Measurements from ENCODE around the gene HES1. TPM values are rescaled to one million over a fixed set of nuclear protein-coding genes. Genes with fewer than 3 reads are reported as not detected.

The HES1 gene
- total and polyA plus RNA-seq, 9 of the 15 experiments (the other 6 are each of a cell fraction or from before 2014, with no cell fraction given) = 3.4 to 37.0 (median 19.3) TPM

DNA sequence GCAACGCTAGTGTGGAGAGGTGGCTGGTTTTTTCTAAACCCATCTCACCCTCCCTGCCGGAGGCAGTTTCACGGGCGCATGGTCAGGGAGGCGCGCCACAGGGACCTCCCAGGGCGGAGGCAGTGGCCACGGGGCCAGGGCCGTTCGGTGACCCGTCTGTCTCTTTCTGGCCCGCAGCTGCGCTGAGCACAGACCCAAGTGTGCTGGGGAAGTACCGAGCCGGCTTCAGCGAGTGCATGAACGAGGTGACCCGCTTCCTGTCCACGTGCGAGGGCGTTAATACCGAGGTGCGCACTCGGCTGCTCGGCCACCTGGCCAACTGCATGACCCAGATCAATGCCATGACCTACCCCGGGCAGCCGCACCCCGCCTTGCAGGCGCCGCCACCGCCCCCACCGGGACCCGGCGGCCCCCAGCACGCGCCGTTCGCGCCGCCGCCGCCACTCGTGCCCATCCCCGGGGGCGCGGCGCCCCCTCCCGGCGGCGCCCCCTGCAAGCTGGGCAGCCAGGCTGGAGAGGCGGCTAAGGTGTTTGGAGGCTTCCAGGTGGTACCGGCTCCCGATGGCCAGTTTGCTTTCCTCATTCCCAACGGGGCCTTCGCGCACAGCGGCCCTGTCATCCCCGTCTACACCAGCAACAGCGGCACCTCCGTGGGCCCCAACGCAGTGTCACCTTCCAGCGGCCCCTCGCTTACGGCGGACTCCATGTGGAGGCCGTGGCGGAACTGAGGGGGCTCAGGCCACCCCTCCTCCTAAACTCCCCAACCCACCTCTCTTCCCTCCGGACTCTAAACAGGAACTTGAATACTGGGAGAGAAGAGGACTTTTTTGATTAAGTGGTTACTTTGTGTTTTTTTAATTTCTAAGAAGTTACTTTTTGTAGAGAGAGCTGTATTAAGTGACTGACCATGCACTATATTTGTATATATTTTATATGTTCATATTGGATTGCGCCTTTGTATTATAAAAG is 1.8 kb downstream of the HES1 start (continued):
- TF ChIP-seq HDAC3 (IDR thresholded peaks at IDR 0.05; ENCODE audit: borderline replicate concordance, partially characterized antibody) = no peak
- TF ChIP-seq YBX1 (IDR thresholded peaks at IDR 0.05) = no peak
- TF ChIP-seq L3MBTL2 (IDR thresholded peaks at IDR 0.05) = peak; percentile 80
- TF ChIP-seq ZFX (CRISPR knock-in tag; IDR thresholded peaks at IDR 0.05) = peak; percentile 62
- peak; percentile 47; the same call in 1 of the 2 replicates for TF ChIP-seq CTBP1 (IDR thresholded peaks at IDR 0.05; ENCODE audit: borderline replicate concordance)
- TF ChIP-seq, protein P1, sequence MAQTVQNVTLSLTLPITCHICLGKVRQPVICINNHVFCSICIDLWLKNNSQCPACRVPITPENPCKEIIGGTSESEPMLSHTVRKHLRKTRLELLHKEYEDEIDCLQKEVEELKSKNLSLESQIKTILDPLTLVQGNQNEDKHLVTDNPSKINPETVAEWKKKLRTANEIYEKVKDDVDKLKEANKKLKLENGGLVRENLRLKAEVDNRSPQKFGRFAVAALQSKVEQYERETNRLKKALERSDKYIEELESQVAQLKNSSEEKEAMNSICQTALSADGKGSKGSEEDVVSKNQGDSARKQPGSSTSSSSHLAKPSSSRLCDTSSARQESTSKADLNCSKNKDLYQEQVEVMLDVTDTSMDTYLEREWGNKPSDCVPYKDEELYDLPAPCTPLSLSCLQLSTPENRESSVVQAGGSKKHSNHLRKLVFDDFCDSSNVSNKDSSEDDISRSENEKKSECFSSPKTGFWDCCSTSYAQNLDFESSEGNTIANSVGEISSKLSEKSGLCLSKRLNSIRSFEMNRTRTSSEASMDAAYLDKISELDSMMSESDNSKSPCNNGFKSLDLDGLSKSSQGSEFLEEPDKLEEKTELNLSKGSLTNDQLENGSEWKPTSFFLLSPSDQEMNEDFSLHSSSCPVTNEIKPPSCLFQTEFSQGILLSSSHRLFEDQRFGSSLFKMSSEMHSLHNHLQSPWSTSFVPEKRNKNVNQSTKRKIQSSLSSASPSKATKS (CRISPR knock-in tag; IDR thresholded peaks at IDR 0.05) = no peak
- no peak for TF ChIP-seq HCFC1 (IDR thresholded peaks at IDR 0.05; ENCODE audit: low read depth, low read length)
- TF ChIP-seq, protein P2, sequence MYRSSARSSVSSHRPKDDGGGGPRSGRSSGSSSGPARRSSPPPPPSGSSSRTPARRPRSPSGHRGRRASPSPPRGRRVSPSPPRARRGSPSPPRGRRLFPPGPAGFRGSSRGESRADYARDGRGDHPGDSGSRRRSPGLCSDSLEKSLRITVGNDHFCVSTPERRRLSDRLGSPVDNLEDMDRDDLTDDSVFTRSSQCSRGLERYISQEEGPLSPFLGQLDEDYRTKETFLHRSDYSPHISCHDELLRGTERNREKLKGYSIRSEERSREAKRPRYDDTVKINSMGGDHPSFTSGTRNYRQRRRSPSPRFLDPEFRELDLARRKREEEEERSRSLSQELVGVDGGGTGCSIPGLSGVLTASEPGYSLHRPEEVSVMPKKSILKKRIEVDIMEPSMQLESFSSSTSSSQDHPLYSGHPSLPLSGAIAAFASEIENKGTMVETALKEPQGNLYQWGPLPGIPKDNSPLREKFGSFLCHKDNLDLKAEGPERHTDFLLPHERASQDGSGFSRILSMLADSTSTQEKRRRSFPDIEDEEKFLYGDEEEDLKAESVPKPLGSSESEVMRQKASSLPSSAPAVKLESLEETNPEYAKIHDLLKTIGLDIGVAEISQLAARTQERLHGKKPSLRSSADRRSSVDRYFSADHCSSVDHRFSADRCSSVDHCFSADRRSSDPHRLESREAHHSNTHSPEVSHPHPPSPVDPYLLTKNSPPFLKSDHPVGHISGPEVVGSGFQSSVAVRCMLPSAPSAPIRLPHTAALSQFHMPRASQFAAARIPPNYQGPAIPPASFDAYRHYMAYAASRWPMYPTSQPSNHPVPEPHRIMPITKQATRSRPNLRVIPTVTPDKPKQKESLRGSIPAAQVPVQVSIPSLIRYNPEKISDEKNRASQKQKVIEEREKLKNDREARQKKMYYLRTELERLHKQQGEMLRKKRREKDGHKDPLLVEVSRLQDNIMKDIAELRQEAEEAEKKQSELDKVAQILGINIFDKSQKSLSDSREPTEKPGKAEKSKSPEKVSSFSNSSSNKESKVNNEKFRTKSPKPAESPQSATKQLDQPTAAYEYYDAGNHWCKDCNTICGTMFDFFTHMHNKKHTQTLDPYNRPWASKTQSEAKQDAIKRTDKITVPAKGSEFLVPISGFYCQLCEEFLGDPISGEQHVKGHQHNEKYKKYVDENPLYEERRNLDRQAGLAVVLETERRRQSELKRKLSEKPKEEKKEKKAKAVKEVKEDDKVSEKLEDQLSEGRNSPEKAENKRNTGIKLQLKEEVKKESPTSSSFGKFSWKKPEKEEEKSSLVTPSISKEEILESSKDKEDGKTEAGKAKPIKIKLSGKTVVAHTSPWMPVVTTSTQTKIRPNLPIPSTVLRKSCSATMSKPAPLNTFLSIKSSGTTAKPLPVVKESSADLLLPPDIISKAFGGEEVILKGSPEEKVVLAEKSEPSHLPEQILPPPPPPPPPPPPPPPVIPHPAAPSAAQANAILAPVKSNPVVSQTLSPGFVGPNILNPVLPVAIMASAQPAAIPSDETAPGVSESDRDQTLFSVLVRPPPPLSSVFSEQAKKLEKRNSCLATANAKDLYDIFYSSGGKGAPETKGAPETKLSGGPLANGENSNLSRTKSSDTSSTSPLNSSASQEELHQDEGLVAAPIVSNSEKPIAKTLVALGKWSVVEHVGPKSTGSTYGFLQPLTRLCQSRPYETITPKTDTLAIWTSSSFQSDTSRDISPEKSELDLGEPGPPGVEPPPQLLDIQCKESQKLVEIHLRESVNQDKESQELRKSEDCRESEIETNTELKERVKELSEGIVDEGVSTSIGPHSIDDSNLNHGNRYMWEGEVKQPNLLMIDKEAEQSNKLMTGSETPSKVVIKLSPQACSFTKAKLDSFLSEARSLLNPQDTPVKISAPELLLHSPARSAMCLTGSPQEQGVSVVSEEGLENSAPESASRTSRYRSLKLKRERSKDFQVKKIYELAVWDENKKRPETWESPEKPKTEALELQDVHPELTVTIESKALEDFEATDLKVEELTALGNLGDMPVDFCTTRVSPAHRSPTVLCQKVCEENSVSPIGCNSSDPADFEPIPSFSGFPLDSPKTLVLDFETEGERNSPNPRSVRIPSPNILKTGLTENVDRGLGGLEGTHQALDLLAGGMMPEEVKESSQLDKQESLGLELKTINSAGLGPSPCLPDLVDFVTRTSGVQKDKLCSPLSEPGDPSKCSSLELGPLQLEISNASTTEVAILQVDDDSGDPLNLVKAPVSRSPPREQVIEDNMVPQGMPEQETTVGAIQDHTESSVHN (IDR thresholded peaks at IDR 0.05; ENCODE audit: borderline replicate concordance in 1 of 2, low read depth in 1 of 2) = no peak
- TF ChIP-seq, protein P3, sequence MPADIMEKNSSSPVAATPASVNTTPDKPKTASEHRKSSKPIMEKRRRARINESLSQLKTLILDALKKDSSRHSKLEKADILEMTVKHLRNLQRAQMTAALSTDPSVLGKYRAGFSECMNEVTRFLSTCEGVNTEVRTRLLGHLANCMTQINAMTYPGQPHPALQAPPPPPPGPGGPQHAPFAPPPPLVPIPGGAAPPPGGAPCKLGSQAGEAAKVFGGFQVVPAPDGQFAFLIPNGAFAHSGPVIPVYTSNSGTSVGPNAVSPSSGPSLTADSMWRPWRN (IDR thresholded peaks at IDR 0.05; ENCODE audit: low read depth) = no peak
- no peak for TF ChIP-seq IRF2 (CRISPR knock-in tag; IDR thresholded peaks at IDR 0.05)
- TF ChIP-seq SRF (CRISPR knock-in tag; IDR thresholded peaks at IDR 0.05) = peak; percentile 42 to 46; a peak in 1 of 4 replicates
- TF ChIP-seq, protein P4, sequence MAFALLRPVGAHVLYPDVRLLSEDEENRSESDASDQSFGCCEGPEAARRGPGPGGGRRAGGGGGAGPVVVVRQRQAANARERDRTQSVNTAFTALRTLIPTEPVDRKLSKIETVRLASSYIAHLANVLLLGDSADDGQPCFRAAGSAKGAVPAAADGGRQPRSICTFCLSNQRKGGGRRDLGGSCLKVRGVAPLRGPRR (CRISPR knock-in tag; IDR thresholded peaks at IDR 0.05) = no peak
